CD4-positive, alpha-beta T cell treated with Interleukin-4 for 4 hours (primary cell): ENCODE measurements around the gene C11orf24.
"Not testable (repeated sequence)": the region's sequence is repeated elsewhere in the genome, so short reads cannot be mapped to it uniquely, and the experiment has no call there.

ENCODE experiments used
- DNase-seq: peaks from one replicate; pipeline ENCODE4 v3.0.0-alpha.2; 2020

C11orf24 gene

DNA sequence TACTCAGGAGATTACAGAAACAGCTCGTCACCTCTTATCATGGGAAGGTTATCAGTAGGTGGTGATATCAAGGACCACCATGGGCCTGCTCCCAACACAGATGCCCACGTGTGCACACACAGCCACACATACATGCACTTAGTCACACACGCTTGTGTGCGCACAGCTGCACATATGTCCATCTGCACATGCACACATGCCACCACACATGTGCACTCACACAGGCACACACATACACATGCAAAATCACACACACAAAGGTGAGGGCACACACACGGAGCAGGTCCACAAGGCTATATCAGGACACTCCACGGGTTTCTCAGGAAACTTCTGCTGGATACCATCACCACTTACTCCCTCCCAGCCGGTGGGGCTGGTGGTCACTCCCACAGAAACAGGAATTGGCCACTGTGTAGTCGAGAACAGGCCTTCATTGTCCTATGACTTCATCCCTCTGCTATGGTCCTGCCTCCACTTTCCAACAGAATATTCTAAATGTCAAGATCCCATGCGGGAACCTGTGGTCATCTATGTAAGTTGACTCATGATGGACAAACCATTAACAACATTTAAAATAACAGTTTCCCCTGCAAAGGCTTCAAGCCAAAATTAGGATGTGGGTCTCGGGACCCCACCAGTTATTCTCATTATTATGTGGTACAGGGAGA, 2.2 kb downstream of the C11orf24 start:
- DNase-seq: no peak

- DNase-seq: no peak
These were observed 3.9 kb downstream of the C11orf24 start for GRCh38 chr11:68267881-68268240.

GRCh38 chr11:68266936-68267880, 4.6 kb downstream of the C11orf24 start:
- DNase-seq: no peak

DNA sequence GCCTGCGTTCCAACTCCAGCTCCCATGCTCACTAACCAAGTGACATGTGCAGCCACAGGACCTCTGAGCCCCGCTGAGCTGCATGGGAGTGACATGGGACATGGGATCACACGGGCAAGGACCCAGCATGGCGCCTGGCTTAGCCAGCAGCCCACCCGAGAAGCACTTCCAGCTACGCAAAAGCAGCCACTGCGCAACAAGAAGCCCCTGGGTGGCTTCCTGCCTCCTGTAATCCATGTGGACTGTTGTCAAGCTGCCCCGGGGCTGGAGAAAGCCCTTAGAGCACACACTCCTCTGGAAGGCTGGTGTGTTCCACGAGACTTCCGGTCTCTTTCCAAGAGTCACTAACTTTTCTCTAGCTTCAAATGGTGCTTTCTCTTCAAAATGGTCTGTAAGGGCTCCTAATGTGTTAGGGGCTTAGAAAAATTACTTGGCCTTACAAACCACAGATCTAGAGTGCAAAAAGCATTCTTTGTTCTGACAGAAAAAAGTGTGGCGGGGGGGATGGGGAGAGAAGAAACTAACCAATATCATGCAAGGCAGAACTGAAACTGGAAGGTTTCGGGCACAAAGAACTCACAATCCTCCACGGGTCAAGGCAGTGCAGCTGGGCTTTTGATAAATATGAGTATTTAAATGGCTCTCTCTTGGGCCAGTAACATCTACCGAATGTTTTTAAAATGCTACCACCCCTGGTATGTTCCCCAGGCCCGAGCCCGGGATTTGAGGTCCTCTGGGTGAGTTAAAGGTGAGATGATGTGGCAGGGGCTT, 5.5 kb downstream of the C11orf24 start:
- no peak for DNase-seq

DNA sequence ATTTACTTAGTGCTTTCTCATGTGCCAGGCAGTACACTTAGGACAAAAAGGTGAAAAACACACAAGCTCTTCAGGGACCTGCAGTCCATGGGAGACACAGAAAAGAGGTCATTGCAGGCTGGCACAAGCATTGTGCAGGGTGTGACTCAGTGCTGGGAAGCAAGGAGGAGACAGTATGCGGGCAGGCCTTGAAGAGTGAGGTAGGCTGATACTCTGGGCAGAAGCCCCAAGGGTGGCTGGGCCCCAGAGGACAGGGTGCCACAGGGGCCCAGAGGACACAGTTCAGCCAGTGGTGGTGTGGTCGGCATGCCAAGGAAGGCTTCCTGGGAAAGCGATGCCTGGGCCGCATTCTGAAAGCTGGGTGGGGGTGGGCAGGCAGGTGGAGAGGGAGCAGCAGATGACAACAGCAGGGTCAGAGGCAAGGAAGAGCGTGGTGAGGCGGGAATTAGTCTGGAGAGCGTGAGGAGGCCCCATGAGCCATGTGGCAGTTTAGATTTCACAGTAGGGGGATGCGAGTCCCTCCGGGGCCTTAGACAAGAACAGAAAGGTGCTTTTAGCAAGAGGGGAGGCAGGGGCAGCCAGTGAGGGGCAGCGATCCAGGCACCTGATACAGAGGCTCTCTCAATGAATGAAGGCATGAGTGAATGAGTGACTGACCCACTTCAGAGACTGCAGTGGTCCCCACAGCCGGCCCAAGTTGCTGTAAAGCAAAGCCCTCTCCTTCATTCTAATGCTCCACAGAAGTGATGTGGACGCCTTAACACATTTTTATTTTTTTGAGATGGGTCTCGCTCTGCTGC, 6.8 kb downstream of the C11orf24 start:
- DNase-seq: no peak

DNA sequence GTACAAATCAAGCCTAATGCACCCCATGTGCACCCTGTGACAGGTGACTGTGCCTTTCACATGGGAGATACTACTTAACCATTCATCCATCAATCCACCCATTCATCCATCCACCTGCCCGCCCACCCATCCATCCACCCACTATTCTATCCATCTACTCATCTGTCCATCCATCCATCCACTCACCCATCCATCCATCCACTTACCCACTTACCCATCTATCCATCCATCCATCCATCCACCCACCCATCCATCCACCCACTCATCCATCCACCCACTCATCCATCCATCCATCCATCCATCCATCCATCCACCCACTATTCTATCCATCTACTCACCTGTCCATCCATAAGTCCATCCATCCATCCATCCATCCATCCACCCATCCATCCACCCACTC, 7.5 kb downstream of the C11orf24 start:
- DNase-seq: no peak

- no peak for DNase-seq
These were observed 8.2 kb downstream of the C11orf24 start for GRCh38 chr11:68263444-68264035.

- no peak for DNase-seq
These were observed 9.3 kb downstream of the C11orf24 start for GRCh38 chr11:68262544-68262827.

GRCh38 chr11:68261749-68262543, 9.8 kb downstream of the C11orf24 start:
- DNase-seq: no peak

DNA sequence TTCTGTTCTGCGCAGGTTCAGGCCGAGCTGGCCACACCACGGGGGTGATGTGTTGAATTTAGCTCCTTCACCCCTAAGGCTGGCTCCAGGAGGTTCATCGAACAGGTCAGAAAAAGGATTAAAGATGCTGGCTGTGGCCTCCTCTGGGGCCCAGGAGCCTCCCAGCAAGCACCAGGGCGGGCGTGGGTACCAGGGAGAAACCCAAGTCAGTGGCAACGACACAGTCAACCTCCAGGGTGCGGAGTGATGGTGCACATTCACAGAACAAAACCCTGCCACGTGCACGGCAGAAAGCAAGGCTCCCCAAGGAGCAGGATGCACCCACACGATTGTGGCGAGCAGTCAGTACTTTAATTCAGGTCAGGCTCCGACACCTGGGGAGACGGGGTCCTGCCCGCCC, 10.8 kb downstream of the C11orf24 start:
- no peak for DNase-seq

GRCh38 chr11:68260484-68260883, 11.3 kb downstream of the C11orf24 start:
- no peak for DNase-seq

- DNase-seq: no peak
These were observed 12.4 kb downstream of the C11orf24 start for GRCh38 chr11:68259122-68259959.

DNA sequence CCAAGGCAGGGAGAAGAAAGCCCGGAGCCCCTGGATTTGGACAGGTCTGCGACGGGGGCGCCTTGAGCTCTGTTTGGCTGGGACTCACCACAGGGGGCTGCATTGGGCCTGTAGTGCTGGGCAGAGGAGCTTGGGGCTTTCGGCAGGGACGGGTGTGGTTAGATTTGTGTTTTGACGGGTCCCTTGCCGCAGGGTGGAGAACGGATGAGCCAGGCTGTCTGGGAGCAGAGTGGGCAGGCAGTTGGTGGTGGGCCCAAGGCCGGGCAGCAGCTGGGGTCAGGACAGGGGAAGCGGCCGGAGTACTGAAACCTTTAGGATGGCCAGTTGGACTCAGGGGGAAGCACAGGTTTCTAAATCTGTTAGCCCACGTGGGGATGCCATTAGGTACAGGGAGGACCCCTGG, 13.4 kb downstream of the C11orf24 start:
- no peak for DNase-seq

GRCh38 chr11:68257477-68258362, 14.1 kb downstream of the C11orf24 start:
- DNase-seq: peak; percentile 84

DNA sequence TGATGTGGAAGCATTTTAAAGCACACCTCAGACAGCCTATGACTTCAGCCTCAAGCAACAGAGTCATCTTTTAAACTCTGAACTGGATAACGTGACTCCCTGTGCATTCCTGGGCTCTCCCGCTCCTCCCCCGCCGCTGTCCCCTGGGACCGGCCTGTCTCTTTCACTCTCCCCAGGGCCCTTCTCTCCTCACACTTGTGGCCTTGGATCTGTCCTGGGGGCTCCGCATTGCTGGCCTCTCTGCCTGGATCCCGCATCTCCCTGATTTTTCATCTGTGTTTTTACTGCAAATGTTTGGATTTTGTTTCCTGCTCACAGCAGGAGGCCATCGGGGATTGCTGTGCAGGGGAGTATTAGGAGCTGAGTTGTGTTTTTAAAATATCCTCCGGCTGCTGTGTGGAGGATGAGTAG, 15.4 kb downstream of the C11orf24 start:
- DNase-seq: no peak

- no peak for DNase-seq
These were observed 16.2 kb downstream of the C11orf24 start for GRCh38 chr11:68255526-68255925.

GRCh38 chr11:68254421-68254820, 17.4 kb downstream of the C11orf24 start:
- no peak for DNase-seq

DNA sequence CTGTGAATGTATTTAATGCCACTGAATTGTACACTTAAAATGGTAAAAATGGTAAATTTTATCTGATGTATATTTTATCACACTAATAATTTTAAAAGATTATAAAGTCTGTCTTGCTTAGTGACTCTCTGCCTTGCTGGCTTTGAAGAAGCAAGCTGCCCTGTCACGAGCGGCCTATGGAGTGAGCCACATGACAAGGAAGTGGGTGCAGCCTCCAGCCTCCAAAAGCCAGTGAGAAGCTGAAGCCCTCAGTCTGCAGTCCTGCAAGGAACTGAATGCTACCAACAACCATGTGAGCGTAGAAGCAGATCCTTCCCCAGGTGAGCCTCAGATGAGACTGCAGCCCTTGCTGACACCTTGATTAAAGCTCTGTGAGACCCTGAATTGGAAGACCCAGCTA, 20.0 kb downstream of the C11orf24 start:
- DNase-seq: no peak

GRCh38 chr11:68244912-68245311, 26.9 kb downstream of the C11orf24 start:
- not testable (repeated sequence) for DNase-seq

DNA sequence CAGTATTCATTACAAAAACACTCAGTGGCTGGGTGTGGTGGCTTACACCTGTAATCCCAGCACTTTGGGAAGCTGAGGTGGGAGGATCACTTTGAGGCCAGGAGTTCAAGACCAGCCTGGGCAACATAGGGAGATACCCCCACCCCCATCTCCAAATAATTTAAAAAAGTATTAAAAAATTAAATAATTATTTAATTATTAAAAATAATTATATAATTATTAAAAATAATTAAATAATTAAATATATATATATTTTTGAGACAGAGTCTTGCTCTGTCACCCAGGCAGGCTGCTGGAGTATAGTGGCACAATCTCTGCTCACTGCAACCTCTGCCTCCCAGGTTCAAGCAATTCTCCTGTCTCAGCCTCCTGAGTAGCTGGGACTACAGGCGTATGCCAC, 27.9 kb downstream of the C11orf24 start:
- not testable (repeated sequence) for DNase-seq
